ENCODE results near the gene TMEM37. TPM values are rescaled to one million over a fixed set of nuclear protein-coding genes. Genes with fewer than 3 reads are reported as not detected.

TMEM37 gene
- total RNA-seq: 10 to 100 TPM; 19.1 to 22.1 TPM

DNA sequence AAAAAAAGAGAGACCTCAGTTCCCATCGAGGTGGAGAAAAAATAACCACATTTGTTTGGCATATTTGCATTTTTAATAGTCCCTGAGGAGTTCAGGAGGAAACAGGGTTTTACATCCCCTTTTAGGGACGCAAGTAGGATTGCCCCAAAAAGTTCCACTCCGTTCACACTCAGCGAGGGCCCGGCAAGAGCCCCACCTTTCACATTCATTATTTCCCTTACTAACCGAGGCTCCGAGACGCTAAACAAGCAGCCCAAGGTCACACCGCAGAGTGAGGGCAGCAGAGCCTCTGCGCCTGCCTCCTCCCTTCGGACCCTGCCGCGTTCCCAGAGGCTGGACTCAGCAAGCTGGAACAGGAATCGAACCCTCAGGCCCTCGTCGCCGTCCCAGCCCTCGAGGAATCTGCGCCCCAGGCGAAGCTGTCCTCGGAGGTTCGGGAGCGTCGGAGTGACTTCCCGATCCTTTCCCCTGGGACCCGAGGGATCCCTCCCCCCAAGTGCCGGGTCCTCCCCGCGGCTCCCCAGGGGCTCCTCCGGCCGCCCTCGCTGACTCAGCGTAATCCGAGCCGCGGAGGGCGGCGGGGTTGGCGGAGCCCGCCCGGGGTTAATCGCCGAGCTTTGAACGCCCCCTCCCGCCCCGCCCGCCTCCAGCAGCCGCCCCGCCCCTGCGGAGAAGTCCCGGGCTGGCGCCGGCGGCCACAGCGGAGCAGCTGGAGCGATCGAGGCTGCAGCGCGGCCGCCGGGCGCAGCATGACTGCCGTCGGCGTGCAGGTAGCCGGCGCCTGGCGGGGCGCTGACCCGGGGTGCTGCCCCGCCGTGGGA, at the start of gene TMEM37:
TSS of gene TMEM37 (plus strand) at position 700 of the 821 bp plus-strand sequence. CDS start at position 750, 50 bp downstream.
- TF ChIP-seq POLR2A (IDR thresholded peaks at IDR 0.05) (peak; percentile 37 to 63 (median 58)), CTCF (IDR thresholded peaks at IDR 0.05) (peak in 1 of 7 experiments; percentile 5)
- 2 to 3% methylated on average over 35 to 52 of the region's 72 CpGs for WGBS, 2 donors
- peak within 1 kb of the TSS; percentile 55 to 84 (median 82) for H3K27ac ChIP-seq
- no peaks in the 10 kb centered on the region for H3K9me3 ChIP-seq
- intact Hi-C loops (cut with DNase I): no loop called here
- DNase-seq: peak; percentile 81 to 87 (median 84)
- H3K36me3 ChIP-seq (replicated peaks in 1 of 2; ENCODE audit: insufficient read depth in 1 of 2, low read depth in 2 of 2): no peaks in the 10 kb centered on the region
- H3K4me3 ChIP-seq: peak within 1 kb of the TSS; percentile 29 to 43
- ATAC-seq: peak; percentile 89
- no peaks in the 10 kb centered on the region for H3K27me3 ChIP-seq
- H3K4me1 ChIP-seq: peaks cover 71% of the 10 kb centered on the region

DNA sequence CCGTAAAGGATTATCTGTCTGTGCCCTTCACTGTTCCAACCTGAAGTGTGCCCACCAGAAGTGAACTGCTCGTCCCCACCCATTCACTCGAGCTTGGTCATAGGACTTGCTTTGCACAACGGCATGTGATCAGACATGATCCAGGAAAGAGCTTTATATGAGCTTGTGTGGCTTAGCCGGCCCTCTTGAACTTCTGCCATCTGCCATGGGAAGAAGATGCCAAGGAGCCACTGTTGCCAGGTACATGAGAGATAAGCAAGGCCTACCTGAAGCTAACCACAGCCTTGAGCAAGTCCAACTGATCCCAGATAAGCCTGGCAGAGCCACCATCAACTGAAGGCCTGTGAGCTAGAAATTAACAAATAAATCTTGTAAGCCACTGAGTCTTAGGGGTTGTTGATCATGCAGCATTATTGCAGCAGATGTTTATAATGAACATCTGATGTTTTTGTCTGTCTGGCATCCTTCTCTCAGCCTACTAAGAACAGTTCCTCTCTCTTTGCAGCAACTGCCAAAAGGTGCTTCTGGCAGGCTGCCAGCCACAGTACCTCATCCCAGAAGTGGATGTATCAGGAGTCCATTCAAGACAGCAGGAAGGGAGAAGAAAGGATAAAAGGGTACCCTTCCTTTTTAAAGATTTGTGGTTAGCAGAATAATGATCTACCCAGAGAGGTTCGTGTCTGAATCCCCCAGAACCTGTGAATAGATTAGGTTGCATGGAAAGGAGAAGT, 48.1 kb upstream of the TMEM37 start:
- intact Hi-C loops (cut with DNase I): no loop called here
- Histone ChIP-seq H3K27ac (peak overlapping the region in 3 of 4 donors; percentile 17 to 43 (median 40)), H3K4me1 (peaks cover 32% of the 10 kb centered on the region), H3K36me3 (replicated peaks in 1 of 2; ENCODE audit: insufficient read depth in 1 of 2, low read depth in 2 of 2) (no peaks in the 10 kb centered on the region), H3K27me3 (no peaks in the 10 kb centered on the region), H3K9me3 (no peaks in the 10 kb centered on the region), H3K4me3 (no peak overlapping the region)
- ATAC-seq: peak; percentile 82
- peak; percentile 82 to 90 (median 87) for DNase-seq
- WGBS, 2 donors: 33 to 54% methylated on average over 5 to 6 of the region's 6 CpGs
- TF ChIP-seq CTCF (IDR thresholded peaks at IDR 0.05) (no peak), POLR2A (IDR thresholded peaks at IDR 0.05) (no peak)

DNA sequence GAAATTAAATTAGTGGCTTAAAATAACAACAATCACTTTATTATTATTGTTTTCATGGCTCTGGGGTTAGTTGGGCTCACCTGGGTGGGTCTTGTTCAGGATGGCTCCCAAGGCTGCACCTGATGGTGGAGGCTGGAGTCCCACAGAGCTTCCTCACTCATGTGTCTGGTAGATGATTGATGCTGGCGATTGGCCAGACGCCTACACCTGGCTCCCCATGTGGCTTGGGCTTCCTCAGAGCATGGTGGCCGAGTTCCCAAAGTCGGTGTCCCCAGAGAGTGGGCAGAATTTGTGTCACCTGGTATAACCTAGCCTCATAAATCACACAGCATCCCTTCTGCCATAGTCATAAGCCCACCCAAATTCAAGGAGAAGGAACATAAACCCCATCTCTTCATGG, 46.7 kb upstream of the TMEM37 start:
- no peak overlapping the region for H3K27ac ChIP-seq
- DNase-seq (no peak), ATAC-seq (no peak)
- no peaks in the 10 kb centered on the region for H3K27me3 ChIP-seq
- H3K9me3 ChIP-seq: no peaks in the 10 kb centered on the region
- H3K4me1 ChIP-seq: peaks cover 46% of the 10 kb centered on the region
- 71 to 73% methylated on average over 2 to 3 of the region's 4 CpGs for WGBS, 2 donors
- TF ChIP-seq POLR2A (IDR thresholded peaks at IDR 0.05): no peak
- TF ChIP-seq CTCF (IDR thresholded peaks at IDR 0.05): no peak
- H3K4me3 ChIP-seq: no peak overlapping the region
- intact Hi-C loops (cut with DNase I): no loop called here
- H3K36me3 ChIP-seq (replicated peaks in 1 of 2; ENCODE audit: insufficient read depth in 1 of 2, low read depth in 2 of 2): no peaks in the 10 kb centered on the region

DNA sequence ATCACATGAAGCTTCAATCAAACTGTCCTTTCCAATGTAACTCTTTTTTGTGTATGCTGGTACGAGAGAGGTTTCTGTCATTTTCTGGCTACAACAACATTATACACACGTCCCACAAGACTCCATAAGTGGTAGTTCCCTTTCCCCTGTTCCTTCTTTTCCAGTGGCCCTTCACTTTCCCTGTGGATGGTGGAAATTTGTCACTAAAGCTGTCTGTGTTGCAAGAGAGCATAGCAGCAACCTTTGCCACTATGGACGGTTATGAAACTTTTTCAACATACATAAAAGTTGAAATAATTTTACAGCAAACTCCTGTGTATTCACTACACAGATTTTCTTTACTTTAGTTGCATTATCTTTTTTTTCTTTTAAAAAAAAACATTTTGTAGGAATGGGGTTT, 46.2 kb upstream of the TMEM37 start:
- Histone ChIP-seq H3K27ac (no peak overlapping the region), H3K27me3 (no peaks in the 10 kb centered on the region), H3K9me3 (no peaks in the 10 kb centered on the region), H3K36me3 (replicated peaks in 1 of 2; ENCODE audit: insufficient read depth in 1 of 2, low read depth in 2 of 2) (no peaks in the 10 kb centered on the region), H3K4me1 (peaks cover 49% of the 10 kb centered on the region), H3K4me3 (no peak overlapping the region)
- DNase-seq (no peak), ATAC-seq (no peak)
- intact Hi-C loops (cut with DNase I): no loop called here
- 75 to 91% methylated on average over 3 of the region's 3 CpGs for WGBS, 2 donors
- no peak for TF ChIP-seq CTCF (IDR thresholded peaks at IDR 0.05)
- no peak for TF ChIP-seq POLR2A (IDR thresholded peaks at IDR 0.05)
